Measurements from ENCODE around the gene AP1G1. TPM values are rescaled to one million over a fixed set of nuclear protein-coding genes. Genes with fewer than 3 reads are reported as not detected.

Gene AP1G1
- total RNA-seq, 2 experiments from 2014 or later: 57.9 to 89.7 TPM

DNA sequence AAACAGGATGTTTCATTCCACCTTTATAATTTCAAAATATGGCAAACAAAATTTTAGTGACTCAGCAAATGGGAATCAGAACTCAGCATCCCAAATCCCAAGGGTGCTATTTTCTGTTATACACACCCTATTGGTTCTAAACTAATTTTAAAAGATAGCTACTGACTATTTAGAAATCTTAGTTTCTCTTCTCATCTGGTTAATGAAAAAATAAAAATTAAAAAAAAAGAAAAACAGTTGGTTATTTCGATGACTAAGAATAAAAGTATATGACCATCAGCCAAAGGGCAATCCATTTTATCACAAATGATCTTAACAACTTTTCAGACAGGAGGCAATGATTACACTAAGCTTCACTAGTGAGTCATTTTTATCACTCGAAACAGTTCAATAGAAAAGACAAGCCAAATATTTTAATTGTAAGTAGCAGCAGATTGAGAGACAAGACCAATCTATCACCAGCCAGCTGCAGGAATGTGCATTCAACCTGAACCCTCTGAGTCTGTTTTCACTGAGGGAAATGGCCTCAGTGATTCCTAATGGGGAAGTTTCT lies 99.3 kb downstream of the AP1G1 start:
- CTCF ChIA-PET (ENCODE audit: unreplicated experiment): no interaction called here
- no TSS peak for BruUV-seq (replicated peaks)

GRCh38 chr16:71708696-71709095 lies 99.9 kb downstream of the AP1G1 start:
- POLR2A ChIA-PET: interaction anchor here (0.6 to 1.6 kb wide), 6 partner anchors 9 to 103 kb away, joined by 3 to 5 read pairs (median 3); no protein-coding TSS in a partner anchor
- CTCF ChIA-PET (ENCODE audit: unreplicated experiment): no interaction called here

More for the DNA sequence above, 99.3 kb downstream of the AP1G1 start:
- Histone ChIP-seq H3K27ac (ENCODE audit: low read depth, low read length, poor library complexity, severe bottlenecking) (no peak overlapping the region), H3K4me3 (ENCODE audit: low read depth, low read length, poor library complexity, severe bottlenecking) (no peak overlapping the region), H3K9me2 (ENCODE audit: insufficient read depth, low read length) (no peaks in the 10 kb centered on the region), H3K4me2 (ENCODE audit: low read length) (no peak overlapping the region), H2AFZ (ENCODE audit: low read length) (no peak overlapping the region), H3K79me2 (ENCODE audit: insufficient read depth, low read depth, low read length) (no peaks in the 10 kb centered on the region), H3K9me3 (ENCODE audit: low read length) (no peaks in the 10 kb centered on the region), H3K4me1 (ENCODE audit: insufficient read depth, low read length, poor library complexity, severe bottlenecking) (peaks cover 30% of the 10 kb centered on the region), H4K20me1 (ENCODE audit: insufficient read depth, low read length) (no peaks in the 10 kb centered on the region), H3K36me3 (ENCODE audit: insufficient read depth, low read length) (peaks cover 8% of the 10 kb centered on the region)
- TF ChIP-seq EZH2phosphoT487 (IDR thresholded peaks at IDR 0.05; ENCODE audit: borderline replicate concordance, low read depth, low read length): no peak
- no peak for TF ChIP-seq CTCF (conservative IDR thresholded peaks at IDR 0.05; ENCODE audit: low read length)
- POLR2A ChIA-PET: interaction anchor here (0.5 to 1.6 kb wide), 4 partner anchors 8 to 102 kb away, joined by 3 to 5 read pairs (median 4); no protein-coding TSS in a partner anchor
- intact Hi-C loops (cut with micrococcal nuclease; ENCODE audit: unreplicated experiment): no loop called here
- DNase-seq (ENCODE audit: low spot score): no peak

More at GRCh38 chr16:71708696-71709095, 99.9 kb downstream of the AP1G1 start:
- BruUV-seq (replicated peaks): no TSS peak
- H2AFZ ChIP-seq (ENCODE audit: low read length): no peak overlapping the region
- intact Hi-C loops (cut with micrococcal nuclease; ENCODE audit: unreplicated experiment): no loop called here
- no peak overlapping the region for H3K4me3 ChIP-seq (ENCODE audit: low read depth, low read length, poor library complexity, severe bottlenecking)
- H3K27ac ChIP-seq (ENCODE audit: low read depth, low read length, poor library complexity, severe bottlenecking): no peak overlapping the region
- H4K20me1 ChIP-seq (ENCODE audit: insufficient read depth, low read length): no peaks in the 10 kb centered on the region
- H3K36me3 ChIP-seq (ENCODE audit: insufficient read depth, low read length): peaks cover 6% of the 10 kb centered on the region; the same call in 1 of the 2 replicates
- H3K9me3 ChIP-seq (ENCODE audit: low read length): no peaks in the 10 kb centered on the region
- DNase-seq (ENCODE audit: low spot score): no peak
- TF ChIP-seq CTCF (conservative IDR thresholded peaks at IDR 0.05; ENCODE audit: low read length) (no peak), EZH2phosphoT487 (IDR thresholded peaks at IDR 0.05; ENCODE audit: borderline replicate concordance, low read depth, low read length) (no peak)
- no peaks in the 10 kb centered on the region for H3K9me2 ChIP-seq (ENCODE audit: insufficient read depth, low read length)
- peaks cover 31% of the 10 kb centered on the region for H3K4me1 ChIP-seq (ENCODE audit: insufficient read depth, low read length, poor library complexity, severe bottlenecking)
- H3K4me2 ChIP-seq (ENCODE audit: low read length): no peak overlapping the region
- H3K79me2 ChIP-seq (ENCODE audit: insufficient read depth, low read depth, low read length): no peaks in the 10 kb centered on the region

All from OCI-LY7 (cell line).